Measurements from ENCODE around the gene COBLL1. TPM values are rescaled to one million over a fixed set of nuclear protein-coding genes. Genes with fewer than 3 reads are reported as not detected.

Gene COBLL1
- total RNA-seq, 2 donors from 2014 or later = 16.5 to 17.3 TPM

GRCh38 chr2:164742738-164743317 lies 98.8 kb downstream of the COBLL1 start:
- DNase-seq = no peak
- Mint-ChIP-seq H3K36me3 (ENCODE audit: low read depth) (no peaks in the 10 kb centered on the region), H3K9me3 (no peaks in the 10 kb centered on the region), H3K27me3 (ENCODE audit: insufficient read depth) (no peaks in the 10 kb centered on the region), H3K4me1 (peaks cover 26% of the 10 kb centered on the region), H3K27ac (no peak overlapping the region), H3K4me3 (no peak overlapping the region)
- Histone ChIP-seq H3K9me3 (ENCODE audit: control insufficient read depth, low read length) (no peaks in the 10 kb centered on the region), H3K4me3 (ENCODE audit: low read length) (no peak overlapping the region), H3K9ac (ENCODE audit: extremely low read depth, low read length, poor library complexity, severe bottlenecking) (no peak overlapping the region), H3K27me3 (ENCODE audit: control insufficient read depth, insufficient read depth, low read length, poor library complexity, severe bottlenecking) (no peaks in the 10 kb centered on the region), H3K36me3 (ENCODE audit: control insufficient read depth, insufficient read depth, low read length) (no peaks in the 10 kb centered on the region), H3K27ac (ENCODE audit: low read depth, low read length) (no peak overlapping the region), H3K4me1 (ENCODE audit: control insufficient read depth, insufficient read depth, low read length) (peaks cover 4% of the 10 kb centered on the region)
- 73% methylated on average over 1 of the region's 4 CpGs; no CpG with 5 or more reads in 1 of the 2 experiments for WGBS, 2 experiments (ENCODE audit: insufficient coverage in 1 of 2, insufficient read length in 1 of 2)
- TF ChIP-seq CTCF (conservative IDR thresholded peaks at IDR 0.05) = no peak

- H3K4me1 Mint-ChIP-seq = peaks cover 26% of the 10 kb centered on the region
- H3K27ac Mint-ChIP-seq = no peak overlapping the region
- DNase-seq = no peak
- Histone ChIP-seq H3K9me3 (ENCODE audit: control insufficient read depth, low read length) (no peaks in the 10 kb centered on the region), H3K9ac (ENCODE audit: extremely low read depth, low read length, poor library complexity, severe bottlenecking) (no peak overlapping the region), H3K4me3 (ENCODE audit: low read length) (no peak overlapping the region), H3K27me3 (ENCODE audit: control insufficient read depth, insufficient read depth, low read length, poor library complexity, severe bottlenecking) (no peaks in the 10 kb centered on the region), H3K36me3 (ENCODE audit: control insufficient read depth, insufficient read depth, low read length) (no peaks in the 10 kb centered on the region), H3K4me1 (ENCODE audit: control insufficient read depth, insufficient read depth, low read length) (peaks cover 5% of the 10 kb centered on the region), H3K27ac (ENCODE audit: low read depth, low read length) (no peak overlapping the region)
- no peak overlapping the region for H3K4me3 Mint-ChIP-seq
- WGBS, 2 experiments (ENCODE audit: insufficient coverage in 1 of 2, insufficient read length in 1 of 2) = 80 to 85% methylated on average over 1 to 3 of the region's 3 CpGs
- TF ChIP-seq CTCF (conservative IDR thresholded peaks at IDR 0.05) = no peak
- no peaks in the 10 kb centered on the region for H3K9me3 Mint-ChIP-seq
- no peaks in the 10 kb centered on the region for H3K27me3 Mint-ChIP-seq (ENCODE audit: insufficient read depth)
- H3K36me3 Mint-ChIP-seq (ENCODE audit: low read depth) = no peaks in the 10 kb centered on the region
Observed at GRCh38 chr2:164739966-164740365, 101.7 kb downstream of the COBLL1 start.

- H3K4me3 ChIP-seq (ENCODE audit: low read length) = no peak overlapping the region
- Mint-ChIP-seq H3K27me3 (ENCODE audit: insufficient read depth) (no peaks in the 10 kb centered on the region), H3K4me1 (peaks cover 43% of the 10 kb centered on the region), H3K36me3 (ENCODE audit: low read depth) (no peaks in the 10 kb centered on the region), H3K4me3 (no peak overlapping the region), H3K9me3 (no peaks in the 10 kb centered on the region), H3K27ac (no peak overlapping the region)
- H3K4me1 ChIP-seq (ENCODE audit: control insufficient read depth, insufficient read depth, low read length) = peaks cover 15% of the 10 kb centered on the region
- TF ChIP-seq CTCF (conservative IDR thresholded peaks at IDR 0.05) = peak; percentile 89
- no peak overlapping the region for H3K9ac ChIP-seq (ENCODE audit: extremely low read depth, low read length, poor library complexity, severe bottlenecking)
- no peak overlapping the region for H3K27ac ChIP-seq (ENCODE audit: low read depth, low read length)
- no peaks in the 10 kb centered on the region for H3K27me3 ChIP-seq (ENCODE audit: control insufficient read depth, insufficient read depth, low read length, poor library complexity, severe bottlenecking)
- no peaks in the 10 kb centered on the region for H3K36me3 ChIP-seq (ENCODE audit: control insufficient read depth, insufficient read depth, low read length)
- no peaks in the 10 kb centered on the region for H3K9me3 ChIP-seq (ENCODE audit: control insufficient read depth, low read length)
- 10 to 15% methylated on average over 8 to 9 of the region's 9 CpGs for WGBS, 2 experiments (ENCODE audit: insufficient coverage in 1 of 2, insufficient read length in 1 of 2)
- DNase-seq = peak; percentile 87
Observed at GRCh38 chr2:164737612-164738081, 104.0 kb downstream of the COBLL1 start.

Data from endodermal cell (in vitro differentiated cells).